Astrocyte (in vitro differentiated cells and primary cell): ENCODE measurements around the gene MBD5. TPM values are rescaled to one million over a fixed set of nuclear protein-coding genes. Genes with fewer than 3 reads are reported as not detected.

Experiments used
- DNase-seq: peaks from one replicate; pipeline ENCODE4 v3.0.0-alpha.2; 2010; ENCODE audit warnings: low read depth
- FAIRE-seq: peaks from 2 replicates; lab custom pipeline; 2011; peaks lifted over from hg19 to GRCh38; lab: Jason Lieb, UNC
- H2AFZ ChIP-seq: 2 replicates; pipeline ENCODE4 v1.6.0; 2012; ENCODE audit warnings: low read depth, low read length, inconsistent platforms
- H3K27ac ChIP-seq: 2 replicates; pipeline ENCODE4 v1.5.1; 2011; ENCODE audit warnings: low read depth, low read length, inconsistent platforms
- H3K27me3 ChIP-seq: 2 replicates; pipeline ENCODE4 v1.6.0; 2011; ENCODE audit warnings: low read length, inconsistent platforms; ENCODE audit not compliant: insufficient read depth
- H3K36me3 ChIP-seq: 2 replicates; pipeline ENCODE4 v1.5.1; 2011; ENCODE audit warnings: low read length, inconsistent platforms; ENCODE audit not compliant: insufficient read depth
- H3K4me1 ChIP-seq: 2 replicates; pipeline ENCODE4 v1.5.1; 2011; ENCODE audit warnings: low read length, inconsistent platforms; ENCODE audit not compliant: insufficient read depth
- H3K4me2 ChIP-seq: 2 replicates; pipeline ENCODE4 v1.6.0; 2012; ENCODE audit warnings: low read length, inconsistent platforms
- H3K4me3 ChIP-seq: 2 replicates; pipeline ENCODE4 v1.5.1; 2011; ENCODE audit warnings: low read depth, mild to moderate bottlenecking, low read length, inconsistent platforms; ENCODE audit not compliant: insufficient read depth
- H3K79me2 ChIP-seq: 2 replicates; pipeline ENCODE4 v1.6.0; 2012; ENCODE audit warnings: mild to moderate bottlenecking, low read length, inconsistent platforms; ENCODE audit not compliant: insufficient read depth
- H3K9ac ChIP-seq: 2 replicates; pipeline ENCODE4 v1.6.0; 2012; ENCODE audit warnings: mild to moderate bottlenecking, low read length, inconsistent platforms
- H3K9me3 ChIP-seq: 2 replicates; pipeline ENCODE4 v1.5.1; 2012; ENCODE audit warnings: low read depth, mild to moderate bottlenecking, low read length, inconsistent platforms; ENCODE audit not compliant: insufficient read depth
- H4K20me1 ChIP-seq: 2 replicates; pipeline ENCODE4 v1.6.0; 2012; ENCODE audit warnings: low read length, inconsistent platforms; ENCODE audit not compliant: insufficient read depth
- H3K27ac Mint-ChIP-seq: one replicate; pipeline ENCODE4 v1.8.0; 2021; ENCODE audit warnings: mild to moderate bottlenecking, mixed read lengths; ENCODE audit not compliant: unreplicated experiment
- H3K27me3 Mint-ChIP-seq: one replicate; pipeline ENCODE4 v1.8.0; 2021; ENCODE audit warnings: low read depth, mixed read lengths; ENCODE audit not compliant: unreplicated experiment
- H3K36me3 Mint-ChIP-seq: one replicate; pipeline ENCODE4 v1.8.0; 2021; ENCODE audit warnings: low read depth, mixed read lengths; ENCODE audit not compliant: unreplicated experiment
- H3K4me1 Mint-ChIP-seq: one replicate; pipeline ENCODE4 v1.8.0; 2021; ENCODE audit warnings: low read depth, mixed read lengths; ENCODE audit not compliant: unreplicated experiment
- H3K4me3 Mint-ChIP-seq: one replicate; pipeline ENCODE4 v1.8.0; 2021; ENCODE audit warnings: mild to moderate bottlenecking, moderate library complexity, mixed read lengths; ENCODE audit not compliant: unreplicated experiment
- H3K9me3 Mint-ChIP-seq: one replicate; pipeline ENCODE4 v1.8.0; 2021; ENCODE audit warnings: mild to moderate bottlenecking, mixed read lengths; ENCODE audit not compliant: unreplicated experiment
- EZH2 ChIP-seq: IDR thresholded peaks from 2 replicates; pipeline ENCODE4 v1.6.1; 2012; ENCODE audit warnings: mild to moderate bottlenecking, low read length, inconsistent platforms; ENCODE audit not compliant: insufficient read depth
- total RNA-seq: library from RNA; stranded (reverse); gene quantifications from 2 replicates; pipeline ENCODE4 v1.2.1, GENCODE V29; 2021
- TF ChIP-seq, protein P1 (sequence below): IDR thresholded peaks from 2 replicates; pipeline ENCODE4 v1.5.1; 2011; ENCODE audit warnings: low read depth, mild to moderate bottlenecking, inconsistent platforms, low read length, moderate library complexity; ENCODE audit not compliant: insufficient read depth

Gene MBD5
- total RNA-seq, 1 donor from 2014 or later, result 53.6 TPM

DNA sequence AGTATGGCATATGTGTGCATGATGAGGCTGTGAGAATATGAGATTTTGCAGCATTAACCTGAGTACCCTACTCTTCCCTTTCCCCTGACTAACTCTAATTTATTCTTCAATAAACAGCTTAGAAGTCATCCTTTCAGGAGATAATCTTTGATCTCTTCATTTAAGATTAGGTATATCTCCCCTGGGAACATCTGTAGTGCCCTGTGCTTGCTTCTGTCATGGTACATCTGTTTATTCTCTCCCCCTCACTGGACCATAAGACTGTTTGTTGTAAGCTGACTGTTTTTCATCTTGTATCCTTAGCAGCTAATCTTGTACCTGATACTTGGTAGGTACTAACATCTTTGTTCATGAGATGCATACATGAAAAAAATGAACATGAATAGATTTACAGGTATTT, 83.1 kb downstream of the MBD5 start:
- no peak overlapping the region for H3K4me3 Mint-ChIP-seq
- TF ChIP-seq, protein P1, sequence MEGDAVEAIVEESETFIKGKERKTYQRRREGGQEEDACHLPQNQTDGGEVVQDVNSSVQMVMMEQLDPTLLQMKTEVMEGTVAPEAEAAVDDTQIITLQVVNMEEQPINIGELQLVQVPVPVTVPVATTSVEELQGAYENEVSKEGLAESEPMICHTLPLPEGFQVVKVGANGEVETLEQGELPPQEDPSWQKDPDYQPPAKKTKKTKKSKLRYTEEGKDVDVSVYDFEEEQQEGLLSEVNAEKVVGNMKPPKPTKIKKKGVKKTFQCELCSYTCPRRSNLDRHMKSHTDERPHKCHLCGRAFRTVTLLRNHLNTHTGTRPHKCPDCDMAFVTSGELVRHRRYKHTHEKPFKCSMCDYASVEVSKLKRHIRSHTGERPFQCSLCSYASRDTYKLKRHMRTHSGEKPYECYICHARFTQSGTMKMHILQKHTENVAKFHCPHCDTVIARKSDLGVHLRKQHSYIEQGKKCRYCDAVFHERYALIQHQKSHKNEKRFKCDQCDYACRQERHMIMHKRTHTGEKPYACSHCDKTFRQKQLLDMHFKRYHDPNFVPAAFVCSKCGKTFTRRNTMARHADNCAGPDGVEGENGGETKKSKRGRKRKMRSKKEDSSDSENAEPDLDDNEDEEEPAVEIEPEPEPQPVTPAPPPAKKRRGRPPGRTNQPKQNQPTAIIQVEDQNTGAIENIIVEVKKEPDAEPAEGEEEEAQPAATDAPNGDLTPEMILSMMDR, result no peak
- TF ChIP-seq EZH2, result no peak
- no peak overlapping the region for H3K27ac Mint-ChIP-seq

DNA sequence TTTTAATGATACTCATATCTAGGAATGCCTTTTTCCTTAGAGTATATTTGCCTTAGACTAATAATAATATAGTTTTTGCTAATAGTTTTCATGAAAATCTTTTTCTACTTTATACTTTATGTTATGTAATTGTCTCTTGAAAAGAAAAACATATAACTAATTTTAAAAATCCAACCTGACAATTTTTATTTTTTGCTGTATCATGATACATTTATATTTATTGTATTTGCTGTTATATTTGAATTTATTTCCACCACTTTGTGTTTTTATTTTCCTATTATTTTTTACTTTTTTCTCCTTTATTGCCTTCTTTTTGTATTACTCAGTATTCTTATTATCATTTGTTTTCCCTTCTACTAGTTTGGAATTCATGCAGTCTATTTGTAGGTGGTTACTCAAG, 85.4 kb downstream of the MBD5 start:
- no peak overlapping the region for H3K27ac Mint-ChIP-seq
- Histone ChIP-seq H3K4me3 (no peak overlapping the region), H3K4me1 (no peaks in the 10 kb centered on the region), H4K20me1 (peaks cover 4% of the 10 kb centered on the region), H3K79me2 (no peaks in the 10 kb centered on the region), H3K9ac (no peak overlapping the region), H3K27ac (no peak overlapping the region), H3K4me2 (no peak overlapping the region), H2AFZ (no peak overlapping the region), H3K36me3 (no peaks in the 10 kb centered on the region), H3K27me3 (no peaks in the 10 kb centered on the region), H3K9me3 (no peaks in the 10 kb centered on the region)
- no peak overlapping the region for H3K4me3 Mint-ChIP-seq
- FAIRE-seq, result no peak
- H3K4me1 Mint-ChIP-seq, result peaks cover 11% of the 10 kb centered on the region
- DNase-seq, result no peak
- H3K9me3 Mint-ChIP-seq, result no peaks in the 10 kb centered on the region
- TF ChIP-seq, protein P1, result no peak
- TF ChIP-seq EZH2, result no peak
- no peaks in the 10 kb centered on the region for H3K27me3 Mint-ChIP-seq
- H3K36me3 Mint-ChIP-seq, result no peaks in the 10 kb centered on the region

More for the DNA sequence above, 83.1 kb downstream of the MBD5 start:
- DNase-seq (no peak), FAIRE-seq (no peak)
- H3K36me3 ChIP-seq, result no peaks in the 10 kb centered on the region
- no peak overlapping the region for H3K4me3 ChIP-seq
- Mint-ChIP-seq H3K27me3 (no peaks in the 10 kb centered on the region), H3K36me3 (no peaks in the 10 kb centered on the region), H3K9me3 (no peaks in the 10 kb centered on the region), H3K4me1 (no peaks in the 10 kb centered on the region)
- H3K27ac ChIP-seq, result no peak overlapping the region
- no peaks in the 10 kb centered on the region for H3K4me1 ChIP-seq
- no peak overlapping the region for H3K4me2 ChIP-seq
- no peaks in the 10 kb centered on the region for H3K9me3 ChIP-seq
- H3K9ac ChIP-seq, result no peak overlapping the region
- peaks cover 8% of the 10 kb centered on the region for H4K20me1 ChIP-seq
- no peak overlapping the region for H2AFZ ChIP-seq
- no peaks in the 10 kb centered on the region for H3K27me3 ChIP-seq
- H3K79me2 ChIP-seq, result no peaks in the 10 kb centered on the region

DNA sequence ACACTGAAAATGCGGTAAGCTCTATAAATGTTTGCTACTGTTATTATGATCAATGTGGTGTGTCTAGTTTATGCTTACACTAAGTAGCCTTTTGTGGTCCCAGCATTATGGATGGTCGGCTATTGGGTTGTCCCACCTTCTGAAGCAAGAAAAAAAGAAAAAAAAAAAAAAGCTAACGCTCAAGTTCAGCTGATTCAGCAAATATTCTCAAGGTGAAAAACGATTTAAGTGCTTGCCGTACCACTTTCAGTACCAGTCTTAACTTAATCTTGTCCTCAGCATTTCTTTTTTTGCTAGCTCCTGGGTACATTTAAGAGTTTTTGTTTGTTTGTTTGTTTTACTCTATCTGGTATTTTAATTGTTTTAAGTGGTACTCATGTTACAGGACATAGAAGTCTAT, 87.5 kb downstream of the MBD5 start:
- Mint-ChIP-seq H3K36me3 (no peaks in the 10 kb centered on the region), H3K4me3 (no peak overlapping the region)
- H3K27me3 ChIP-seq, result no peaks in the 10 kb centered on the region

More for the DNA sequence above, 87.5 kb downstream of the MBD5 start:
- H4K20me1 ChIP-seq, result peaks cover 4% of the 10 kb centered on the region
- no peak overlapping the region for H3K27ac Mint-ChIP-seq
- no peak overlapping the region for H3K4me3 ChIP-seq
- H3K9me3 Mint-ChIP-seq, result no peaks in the 10 kb centered on the region
- H3K9me3 ChIP-seq, result no peaks in the 10 kb centered on the region
- no peak overlapping the region for H3K9ac ChIP-seq
- H3K27me3 Mint-ChIP-seq, result no peaks in the 10 kb centered on the region
- FAIRE-seq (no peak), DNase-seq (no peak)
- TF ChIP-seq EZH2, result no peak
- TF ChIP-seq, protein P1, result no peak
- H3K4me2 ChIP-seq, result no peak overlapping the region
- H2AFZ ChIP-seq, result no peak overlapping the region
- no peak overlapping the region for H3K27ac ChIP-seq
- H3K36me3 ChIP-seq, result no peaks in the 10 kb centered on the region
- H3K4me1 Mint-ChIP-seq, result peaks cover 15% of the 10 kb centered on the region
- no peaks in the 10 kb centered on the region for H3K79me2 ChIP-seq
- no peaks in the 10 kb centered on the region for H3K4me1 ChIP-seq
